Brain microvascular endothelial cell (primary cell): ENCODE results near the gene SLC22A3.
A peak's percentile ranks its signal among the peaks of the same experiment; 100 is the strongest.

Source experiments
- DNase-seq: peaks from one replicate; pipeline ENCODE4 v3.0.0-alpha.2; 2020
- H3K27ac ChIP-seq: fragments of 250-450 bp; sonication (Bioruptor Pico); 2 replicates; pipeline ENCODE4 v1.5.1; 2020; ENCODE audit warnings: mild to moderate bottlenecking, moderate library complexity
- H3K27me3 ChIP-seq: fragments of 250-450 bp; sonication (Bioruptor Pico); replicated peaks from 2 replicates; pipeline ENCODE4 v1.5.1; 2020; ENCODE audit warnings: mild to moderate bottlenecking
- H3K36me3 ChIP-seq: fragments of 250-450 bp; sonication (Bioruptor Pico); replicated peaks from 2 replicates; pipeline ENCODE4 v1.5.1; 2020; ENCODE audit warnings: mild to moderate bottlenecking
- H3K4me3 ChIP-seq: 2 replicates; pipeline ENCODE4 v1.5.1; 2011; ENCODE audit warnings: low read depth, mild to moderate bottlenecking, control low read depth, low read length, moderate library complexity
- CTCF ChIP-seq: IDR thresholded peaks from 2 replicates; pipeline ENCODE4 v1.5.1; 2011; ENCODE audit warnings: low read depth, mild to moderate bottlenecking, moderate library complexity, low read length, control low read depth, inconsistent platforms; ENCODE audit errors: missing control alignments
- in situ Hi-C: cut with HindIII; loops from 2 replicates; pipeline ENCODE4 v1.10.0; 2017; ENCODE audit warnings: low sequenced_read_pairs, low pct_ligation_motif_present

The SLC22A3 gene

GRCh38 chr6:160343144-160343543 is 5.0 kb upstream of the SLC22A3 start:
- Histone ChIP-seq H3K36me3 (no peaks in the 10 kb centered on the region), H3K27me3 (no peaks in the 10 kb centered on the region), H3K27ac (no peak overlapping the region), H3K4me3 (no peak overlapping the region)
- no peak for TF ChIP-seq CTCF
- no peak for DNase-seq
- in situ Hi-C loops, result no loop called here

- H3K27me3 ChIP-seq, result peaks cover under 1% of the 10 kb centered on the region
- no peak for TF ChIP-seq CTCF
- in situ Hi-C loops, result no loop called here
- H3K27ac ChIP-seq, result no peak overlapping the region
- H3K4me3 ChIP-seq, result no peak overlapping the region
- DNase-seq, result no peak
- H3K36me3 ChIP-seq, result no peaks in the 10 kb centered on the region
These were observed 3.9 kb upstream of the SLC22A3 start for GRCh38 chr6:160344271-160344670.

GRCh38 chr6:160347259-160348222 is 637 bp upstream of the SLC22A3 start:
- Histone ChIP-seq H3K27me3 (peaks cover 6% of the 10 kb centered on the region), H3K4me3 (no peak overlapping the region)

GRCh38 chr6:160349020-160349441 is 853 bp downstream of the SLC22A3 start:
- TF ChIP-seq CTCF, result no peak
- no peaks in the 10 kb centered on the region for H3K36me3 ChIP-seq
- H3K27ac ChIP-seq, result no peak overlapping the region
- DNase-seq, result no peak
- in situ Hi-C loops, result no loop called here
- peak overlapping the region; percentile 55 for H3K4me3 ChIP-seq
- peaks cover 6% of the 10 kb centered on the region for H3K27me3 ChIP-seq

More at GRCh38 chr6:160347259-160348222, 637 bp upstream of the SLC22A3 start:
- in situ Hi-C loops, result no loop called here
- no peak for DNase-seq
- Histone ChIP-seq H3K27ac (no peak overlapping the region), H3K36me3 (no peaks in the 10 kb centered on the region)
- TF ChIP-seq CTCF, result no peak

GRCh38 chr6:160349814-160350350 is 1.7 kb downstream of the SLC22A3 start:
- no peak for DNase-seq
- peaks cover 6% of the 10 kb centered on the region for H3K27me3 ChIP-seq
- in situ Hi-C loops, result no loop called here
- no peak for TF ChIP-seq CTCF
- H3K4me3 ChIP-seq, result no peak overlapping the region
- no peak overlapping the region for H3K27ac ChIP-seq
- H3K36me3 ChIP-seq, result no peaks in the 10 kb centered on the region
